Limb (tissue), 2 donors: ENCODE results near the gene MARCHF10.

Experiments
- DNase-seq, 2 donors: peaks; one replicate each; pipeline ENCODE4 v3.0.0-alpha.2; 2016; ENCODE audit errors: extremely low spot score in 2 of 2

Gene MARCHF10

GRCh38 chr17:62661337-62661736 lies 146.8 kb downstream of the MARCHF10 start:
- no peak for DNase-seq

- no peak for DNase-seq
These were observed 147.4 kb downstream of the MARCHF10 start for GRCh38 chr17:62660629-62661118.

- DNase-seq, result no peak
These were observed 149.8 kb downstream of the MARCHF10 start for GRCh38 chr17:62658136-62658920.

GRCh38 chr17:62657690-62658089 lies 150.4 kb downstream of the MARCHF10 start:
- DNase-seq, result no peak

- no peak for DNase-seq
These were observed 150.9 kb downstream of the MARCHF10 start for GRCh38 chr17:62657145-62657665.

- no peak for DNase-seq
These were observed 151.7 kb downstream of the MARCHF10 start for GRCh38 chr17:62656446-62656845.

- DNase-seq, result no peak
These were observed 152.5 kb downstream of the MARCHF10 start for GRCh38 chr17:62655656-62656055.

- no peak for DNase-seq
These were observed 154.0 kb downstream of the MARCHF10 start for GRCh38 chr17:62653826-62654761.

GRCh38 chr17:62653002-62653825 lies 154.9 kb downstream of the MARCHF10 start:
- peak; percentile 40 to 79 for DNase-seq

- peak in 1 of 2 donors; percentile 66 for DNase-seq
These were observed 155.7 kb downstream of the MARCHF10 start for GRCh38 chr17:62652251-62653001.
